Thyroid gland (tissue), 4 donors: Measurements from ENCODE around the gene LIMS1.

Experiments
- CTCF ChIP-seq, 6 experiments: fragments of 200-600 bp in 3 of 6; fragments of 450-650 bp in 3 of 6; sonication (generic) in 3 of 6; IDR thresholded peaks; one replicate each; pipeline ENCODE4 v1.5.1; 2016 to 2019; ENCODE audit warnings: antibody characterized with exemption in 6 of 6, mild to moderate bottlenecking in 2 of 6, inconsistent platforms in 1 of 6, moderate library complexity in 1 of 6
- POLR2A ChIP-seq, 2 donors: fragments of 450-650 bp; IDR thresholded peaks; one replicate each; pipeline ENCODE4 v1.6.1; 2017; ENCODE audit warnings: antibody characterized with exemption in 2 of 2, mild to moderate bottlenecking in 2 of 2, moderate library complexity in 1 of 2

- TF ChIP-seq CTCF (IDR thresholded peaks at IDR 0.05) (no peak), POLR2A (IDR thresholded peaks at IDR 0.05) (no peak)
Observed at GRCh38 chr2:108564510-108564909, 30.2 kb downstream of the LIMS1 start.
